HG02610 (cell line): ENCODE measurements around the gene FLNB.

Source experiments
- ATAC-seq: cut with Tn5 transposase; IDR thresholded peaks from one replicate; pipeline ENCODE4 v1.9.1; 2021; ENCODE audit warnings: mild to moderate bottlenecking, moderate library complexity; ENCODE audit not compliant: unreplicated experiment

The FLNB gene

GRCh38 chr3:58176827-58177489 lies 168.7 kb downstream of the FLNB start:
- ATAC-seq, result no peak

GRCh38 chr3:58177747-58178527 lies 169.7 kb downstream of the FLNB start:
- ATAC-seq, result no peak

- no peak for ATAC-seq
These were observed 170.5 kb downstream of the FLNB start for GRCh38 chr3:58178528-58179234.

GRCh38 chr3:58179235-58180098 lies 171.2 kb downstream of the FLNB start:
- no peak for ATAC-seq

- ATAC-seq, result no peak
These were observed 172.1 kb downstream of the FLNB start for GRCh38 chr3:58180099-58180880.

GRCh38 chr3:58180940-58181587 lies 172.8 kb downstream of the FLNB start:
- no peak for ATAC-seq

- ATAC-seq, result no peak
These were observed 175.0 kb downstream of the FLNB start for GRCh38 chr3:58183221-58183620.

GRCh38 chr3:58183891-58184290 lies 175.7 kb downstream of the FLNB start:
- ATAC-seq, result no peak

GRCh38 chr3:58184309-58184981 lies 176.2 kb downstream of the FLNB start:
- no peak for ATAC-seq

- ATAC-seq, result no peak
These were observed 176.7 kb downstream of the FLNB start for GRCh38 chr3:58184982-58185360.

- ATAC-seq, result no peak
These were observed 179.9 kb downstream of the FLNB start for GRCh38 chr3:58188173-58188564.

GRCh38 chr3:58188921-58189451 lies 180.8 kb downstream of the FLNB start:
- no peak for ATAC-seq

- ATAC-seq, result no peak
These were observed 181.5 kb downstream of the FLNB start for GRCh38 chr3:58189691-58190090.

GRCh38 chr3:58190291-58190690 lies 182.1 kb downstream of the FLNB start:
- ATAC-seq, result no peak

GRCh38 chr3:58190882-58191281 lies 182.7 kb downstream of the FLNB start:
- ATAC-seq, result no peak

- no peak for ATAC-seq
These were observed 183.3 kb downstream of the FLNB start for GRCh38 chr3:58191361-58191991.

GRCh38 chr3:58192069-58192468 lies 183.8 kb downstream of the FLNB start:
- no peak for ATAC-seq

- no peak for ATAC-seq
These were observed 185.6 kb downstream of the FLNB start for GRCh38 chr3:58193682-58194407.
